Neutrophil (primary cell): ENCODE results near the gene MYO3B.

Experiments used
- H3K27ac ChIP-seq: fragments of 200-600 bp; sonication (generic); 2 replicates; pipeline ENCODE4 v1.5.1; 2016; ENCODE audit warnings: mild to moderate bottlenecking, moderate library complexity
- H3K27me3 ChIP-seq: fragments of 200-600 bp; sonication (generic); 2 replicates; pipeline ENCODE4 v1.6.0; 2016; ENCODE audit warnings: mild to moderate bottlenecking
- H3K36me3 ChIP-seq: fragments of 200-600 bp; sonication (generic); 2 replicates; pipeline ENCODE4 v1.5.1; 2017
- H3K4me1 ChIP-seq, 2 experiments: fragments of 200-600 bp in 1 of 2; sonication (generic) in 1 of 2; 1 replicate in 1 of 2; 2 replicates in 1 of 2; pipeline versions ENCODE4 v1.5.1 to v1.6.1; 2013 to 2016; ENCODE audit warnings: low read depth in 1 of 2, low read length in 1 of 2, mild to moderate bottlenecking in 1 of 2, moderate library complexity in 1 of 2; ENCODE audit not compliant: control insufficient read depth in 1 of 2, insufficient read depth in 1 of 2
- H3K4me3 ChIP-seq, 2 experiments: fragments of 200-600 bp in 1 of 2; sonication (generic) in 1 of 2; 1 replicate in 1 of 2; 2 replicates in 1 of 2; pipeline ENCODE4 v1.5.1; 2013 to 2016; ENCODE audit warnings: low read depth in 1 of 2, low read length in 1 of 2, mild to moderate bottlenecking in 1 of 2, moderate library complexity in 1 of 2
- H3K9me3 ChIP-seq: fragments of 200-600 bp; sonication (generic); 2 replicates; pipeline ENCODE4 v1.5.1; 2016
- CTCF ChIP-seq: fragments of 200-600 bp; sonication (generic); IDR thresholded peaks from 2 replicates; pipeline ENCODE4 v1.5.1; 2016; ENCODE audit warnings: antibody characterized with exemption

Gene MYO3B

GRCh38 chr2:170247882-170248393 lies 70.0 kb downstream of the MYO3B start:
- H3K4me3 ChIP-seq, result no peak overlapping the region
- peaks cover 9% of the 10 kb centered on the region for H3K27me3 ChIP-seq
- TF ChIP-seq CTCF, result no peak
- no peaks in the 10 kb centered on the region for H3K36me3 ChIP-seq
- H3K9me3 ChIP-seq, result no peaks in the 10 kb centered on the region
- no peak overlapping the region for H3K27ac ChIP-seq
- peaks cover 6 to 11% of the 10 kb centered on the region in 2 experiments for H3K4me1 ChIP-seq

- no peaks in the 10 kb centered on the region for H3K36me3 ChIP-seq
- H3K4me1 ChIP-seq, result peaks cover 6 to 11% of the 10 kb centered on the region in 2 experiments
- TF ChIP-seq CTCF, result no peak
- H3K4me3 ChIP-seq, result no peak overlapping the region
- peaks cover under 1% of the 10 kb centered on the region for H3K27me3 ChIP-seq
- no peaks in the 10 kb centered on the region for H3K9me3 ChIP-seq
- H3K27ac ChIP-seq, result no peak overlapping the region
Observed at GRCh38 chr2:170248574-170249393, 70.8 kb downstream of the MYO3B start.

GRCh38 chr2:170249761-170250160 lies 71.8 kb downstream of the MYO3B start:
- no peak for TF ChIP-seq CTCF
- Histone ChIP-seq H3K9me3 (no peaks in the 10 kb centered on the region), H3K4me1 (peaks cover 6 to 11% of the 10 kb centered on the region in 2 experiments), H3K27ac (no peak overlapping the region), H3K4me3 (no peak overlapping the region), H3K36me3 (no peaks in the 10 kb centered on the region), H3K27me3 (no peaks in the 10 kb centered on the region)

GRCh38 chr2:170250584-170250983 lies 72.6 kb downstream of the MYO3B start:
- no peaks in the 10 kb centered on the region for H3K9me3 ChIP-seq
- H3K4me3 ChIP-seq, result no peak overlapping the region
- no peak for TF ChIP-seq CTCF
- H3K36me3 ChIP-seq, result no peaks in the 10 kb centered on the region
- H3K4me1 ChIP-seq, result peaks cover 6 to 11% of the 10 kb centered on the region in 2 experiments
- H3K27ac ChIP-seq, result no peak overlapping the region
- H3K27me3 ChIP-seq, result no peaks in the 10 kb centered on the region

GRCh38 chr2:170252414-170252813 lies 74.5 kb downstream of the MYO3B start:
- H3K27me3 ChIP-seq, result no peaks in the 10 kb centered on the region
- H3K9me3 ChIP-seq, result no peaks in the 10 kb centered on the region
- H3K4me1 ChIP-seq, result no peaks in the 10 kb centered on the region
- no peaks in the 10 kb centered on the region for H3K36me3 ChIP-seq
- TF ChIP-seq CTCF, result no peak
- H3K4me3 ChIP-seq, result no peak overlapping the region
- H3K27ac ChIP-seq, result no peak overlapping the region
